Muscle of back (tissue), 11 donors: ENCODE data around the gene C15orf40. TPM values are rescaled to one million over a fixed set of nuclear protein-coding genes. Genes with fewer than 3 reads are reported as not detected.

Experiments
- DNase-seq, 3 donors: peaks; one replicate each; pipeline versions ENCODE4 v3.0.0 to v3.0.0-alpha.2; 2013
- polyA plus RNA-seq, 10 donors: library from polyadenylated mRNA; unstranded; fragments of 120-200 nt; gene quantifications; one replicate each; pipeline ENCODE4 v1.2.1, GENCODE V29; 2013; ENCODE audit not compliant: insufficient read length in 10 of 10

The C15orf40 gene
- polyA plus RNA-seq, 10 donors: 12.1 to 19.0 (median 16.0) TPM

DNA sequence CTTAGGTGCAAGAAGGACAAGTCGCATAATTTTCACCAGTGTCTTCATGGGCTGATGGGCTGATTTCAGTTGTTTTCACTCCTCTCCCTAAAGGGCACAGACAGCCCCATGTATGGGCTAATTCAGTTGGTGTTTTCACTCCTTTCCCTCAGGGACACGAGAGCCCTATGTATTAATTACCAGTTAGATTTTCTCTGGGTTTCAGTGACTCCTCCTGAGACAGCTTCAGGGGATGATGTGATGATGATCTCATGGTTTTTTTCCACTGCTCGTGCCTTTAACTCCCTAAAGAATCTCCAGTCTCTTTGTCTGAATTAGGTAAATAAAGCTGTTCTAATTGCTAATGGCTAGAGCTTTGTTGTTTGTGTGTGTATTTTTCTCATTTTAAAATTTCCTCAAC, 15.5 kb downstream of the C15orf40 start:
- no peak for DNase-seq

DNA sequence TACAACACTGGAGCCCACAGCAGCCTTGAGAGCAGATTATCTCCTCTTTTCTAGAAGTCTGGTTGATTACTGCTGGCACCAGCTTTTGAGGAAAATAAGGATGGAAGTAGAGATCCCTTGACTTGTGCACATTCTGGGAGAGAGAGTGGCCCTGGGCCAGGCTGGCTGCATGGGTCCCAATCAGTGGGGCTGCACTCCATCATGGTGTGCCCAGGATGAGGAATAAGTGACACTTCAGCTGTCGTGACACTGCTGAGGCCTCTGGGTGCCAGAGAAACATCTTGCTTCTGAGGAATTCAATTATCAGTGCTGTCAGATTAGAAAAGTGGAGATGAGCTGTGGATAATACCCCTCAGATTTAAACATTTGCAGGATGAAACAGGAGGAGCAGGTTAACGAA, 16.4 kb downstream of the C15orf40 start:
- no peak for DNase-seq

DNA sequence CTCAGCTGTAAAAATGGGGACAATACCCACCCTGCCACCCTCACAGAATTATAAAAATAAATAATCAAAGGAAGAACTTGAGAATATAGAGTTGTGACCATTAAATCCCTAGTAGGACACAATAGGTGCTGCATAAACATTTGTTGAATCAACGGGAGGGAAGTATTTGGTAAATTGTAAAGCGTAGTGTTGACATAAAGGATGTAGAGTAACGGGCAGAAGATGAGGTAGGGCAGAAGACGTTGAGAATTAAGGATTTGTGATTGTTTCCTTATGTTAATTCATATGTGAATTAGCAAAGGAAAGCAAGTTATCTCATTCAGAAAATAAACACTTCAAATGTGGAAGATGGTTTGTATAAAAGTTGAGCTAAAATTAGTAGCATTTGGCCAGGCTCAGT, 18.3 kb downstream of the C15orf40 start:
- no peak for DNase-seq

DNA sequence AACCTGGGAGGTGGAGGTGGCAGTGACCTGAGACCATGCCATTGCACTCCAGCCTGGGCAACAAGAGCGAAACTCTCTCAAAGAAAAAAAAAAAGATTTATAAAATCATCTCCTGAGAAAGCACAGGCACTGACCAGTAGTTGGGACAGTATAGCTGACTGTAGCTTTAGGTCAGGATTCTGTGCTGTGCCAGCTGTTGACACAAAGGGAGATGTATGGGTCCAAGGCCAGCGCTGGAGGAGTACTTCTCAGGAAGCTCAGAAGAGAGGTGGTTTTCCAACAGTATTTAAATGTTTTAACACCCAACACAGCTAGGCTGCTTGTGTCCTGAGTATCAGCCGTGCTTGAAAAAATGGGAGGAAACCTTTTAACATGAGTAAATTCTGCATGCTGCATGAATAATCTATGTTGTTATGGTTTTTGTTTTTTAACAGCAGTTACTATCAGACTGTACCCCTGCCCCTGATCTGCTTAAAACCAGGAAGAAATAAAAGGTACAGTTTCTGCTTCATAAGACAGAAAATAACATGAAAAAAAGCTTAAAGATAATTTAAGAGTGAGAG, 18.9 kb downstream of the C15orf40 start:
- DNase-seq: no peak

DNA sequence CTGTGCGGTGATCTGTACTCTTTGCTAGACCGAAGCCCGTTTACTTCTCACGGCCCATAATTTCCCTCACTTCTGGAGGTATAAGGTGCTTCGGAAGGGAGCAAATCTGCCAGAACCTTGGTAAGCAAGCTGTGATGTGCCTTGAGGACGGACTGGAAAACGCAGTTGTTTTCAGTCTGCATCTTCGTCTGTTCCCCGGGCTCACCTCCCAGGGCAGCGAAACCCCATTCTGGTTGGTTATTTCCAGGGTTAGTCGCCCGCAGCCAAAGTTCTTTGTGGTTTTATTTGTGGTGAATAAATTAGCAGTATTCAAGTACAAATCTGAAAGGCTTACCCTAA, 25.0 kb downstream of the C15orf40 start:
- DNase-seq: no peak

DNA sequence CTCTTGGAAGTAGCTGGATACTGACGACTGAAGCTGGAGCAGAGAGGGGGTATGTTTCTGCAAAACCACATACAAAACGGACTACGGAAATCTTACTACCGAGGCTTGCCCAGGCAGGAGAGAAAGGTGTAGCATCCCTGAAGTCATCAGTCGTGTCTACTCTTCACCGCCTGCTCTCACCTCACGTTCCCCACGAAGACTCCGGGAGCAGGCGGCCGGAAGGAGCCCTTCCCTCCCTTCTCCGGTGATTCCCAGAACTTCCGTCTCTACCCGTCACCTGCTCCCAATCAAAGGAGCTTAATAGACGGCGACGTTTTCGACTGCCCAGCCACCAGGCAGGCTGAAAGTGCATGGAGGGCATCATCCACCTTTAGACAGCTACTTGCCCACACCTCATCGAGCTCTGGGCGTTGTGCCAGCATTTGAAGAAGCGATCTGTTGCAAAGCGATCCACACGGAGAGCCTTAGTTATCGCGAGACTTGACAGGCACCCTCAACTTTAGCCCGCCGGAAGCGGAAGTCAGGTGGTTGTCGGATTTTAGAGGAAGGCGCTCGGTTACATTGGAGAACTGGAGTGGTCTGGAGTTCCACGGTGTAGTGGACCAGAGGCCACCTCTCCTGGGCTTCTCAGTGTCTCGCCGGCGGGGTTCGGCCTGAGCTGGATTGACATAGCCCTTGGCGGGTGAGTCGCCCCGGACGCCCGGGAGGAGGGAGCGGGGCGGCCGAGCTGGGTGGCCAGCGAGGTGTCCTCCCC, 25.6 kb downstream of the C15orf40 start, which contains the start of gene RAMAC:
Gene RAMAC (plus strand): TSS at position 523 of the 754 bp plus-strand sequence. CDS start 2,809 bp downstream, outside the sequence.
- peak; percentile 96 to 98 (median 96) for DNase-seq

DNA sequence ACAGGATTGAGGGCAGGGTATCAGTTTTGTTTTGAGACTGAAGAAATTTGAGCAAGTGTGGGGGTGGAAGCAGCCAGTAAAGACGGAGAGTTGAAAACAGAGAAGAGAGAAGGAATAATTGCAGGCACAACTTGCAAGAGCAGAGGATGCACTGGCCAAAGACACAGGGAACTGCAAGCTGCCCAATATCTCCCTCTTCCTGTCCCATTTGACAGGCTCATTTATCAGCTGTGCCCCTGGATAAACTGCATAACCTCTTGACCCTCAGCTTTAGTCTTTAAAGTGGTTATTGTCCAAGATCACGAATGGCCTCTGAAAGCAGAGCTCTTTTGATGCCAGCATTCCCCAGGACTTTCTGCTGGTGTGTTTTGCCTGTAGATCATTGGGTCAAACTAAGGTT, 30.5 kb downstream of the C15orf40 start:
- DNase-seq: no peak

DNA sequence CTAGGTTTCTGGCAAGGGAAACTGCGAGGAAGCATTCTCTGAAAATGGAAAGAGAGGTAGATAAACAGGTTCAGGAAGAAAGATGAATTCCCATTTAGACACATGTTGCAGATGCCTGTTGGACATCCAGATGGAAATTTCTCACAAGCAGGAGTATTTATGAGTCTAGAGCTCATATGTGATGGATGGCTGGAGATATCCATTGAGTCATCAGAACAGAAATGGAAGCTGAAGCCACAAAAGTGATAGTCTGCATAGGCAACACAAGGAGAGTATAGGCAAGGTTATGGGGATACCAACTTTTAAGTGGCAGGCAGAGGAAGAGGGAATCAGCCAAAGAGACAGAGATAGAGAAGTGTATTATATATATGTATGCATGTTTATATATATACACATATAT, 31.7 kb downstream of the C15orf40 start:
- no peak for DNase-seq

DNA sequence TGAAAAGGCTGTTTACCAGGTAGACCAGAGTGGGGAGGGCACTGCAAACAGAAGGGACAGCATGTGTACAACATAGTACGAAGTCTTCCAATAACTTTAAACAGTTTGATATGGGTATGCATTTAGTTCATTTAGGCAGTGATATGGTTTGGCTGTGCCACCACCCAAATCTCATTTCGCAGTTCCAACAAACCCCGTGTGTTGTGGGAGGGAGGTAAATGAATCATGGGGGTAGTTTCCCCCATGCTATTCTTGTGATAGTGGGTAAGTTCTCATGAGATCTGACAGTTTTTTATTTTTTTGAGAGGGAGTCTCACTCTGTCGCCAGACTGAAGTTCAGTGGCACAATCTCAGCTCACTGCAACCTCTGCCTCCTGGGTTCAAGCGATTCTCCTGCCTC, 33.0 kb downstream of the C15orf40 start:
- DNase-seq: no peak

DNA sequence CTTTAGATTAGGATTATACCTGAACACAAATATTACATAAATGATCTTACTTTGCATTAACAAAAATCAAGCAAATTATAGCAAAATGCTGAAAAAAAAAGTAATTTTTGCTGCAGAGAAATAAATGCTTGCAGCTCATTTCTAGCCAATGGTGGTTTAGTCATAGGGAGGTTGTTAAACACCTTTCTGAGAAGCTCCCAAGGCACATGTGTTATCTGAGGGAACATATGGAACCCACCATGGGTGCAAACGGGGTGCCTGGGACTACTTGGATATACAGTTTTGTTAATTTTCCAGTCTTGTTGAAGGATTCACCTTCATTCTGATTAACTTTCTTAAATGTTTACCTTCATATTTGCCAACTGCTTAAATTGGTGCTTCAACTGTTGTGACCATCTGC, 34.4 kb downstream of the C15orf40 start:
- DNase-seq: no peak

DNA sequence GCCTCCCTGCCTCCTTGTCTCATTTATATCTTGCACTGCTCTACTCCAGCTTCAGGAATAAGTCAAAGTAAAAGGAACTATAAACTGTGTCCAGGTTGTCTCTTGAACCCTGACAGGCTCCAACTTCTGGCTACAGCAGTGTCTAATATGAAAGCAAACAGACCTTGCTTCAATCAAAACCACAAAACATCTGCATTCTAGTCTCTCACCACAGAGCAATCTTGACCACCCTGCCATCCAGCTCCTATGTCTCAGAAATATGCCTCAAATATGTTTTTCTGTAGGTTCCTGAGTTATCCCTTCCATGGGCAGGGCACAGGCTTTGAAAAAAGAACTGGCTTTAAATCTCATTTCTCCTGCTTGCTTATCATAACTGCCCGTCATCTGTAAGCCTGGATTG, 38.4 kb downstream of the C15orf40 start:
- DNase-seq: no peak

DNA sequence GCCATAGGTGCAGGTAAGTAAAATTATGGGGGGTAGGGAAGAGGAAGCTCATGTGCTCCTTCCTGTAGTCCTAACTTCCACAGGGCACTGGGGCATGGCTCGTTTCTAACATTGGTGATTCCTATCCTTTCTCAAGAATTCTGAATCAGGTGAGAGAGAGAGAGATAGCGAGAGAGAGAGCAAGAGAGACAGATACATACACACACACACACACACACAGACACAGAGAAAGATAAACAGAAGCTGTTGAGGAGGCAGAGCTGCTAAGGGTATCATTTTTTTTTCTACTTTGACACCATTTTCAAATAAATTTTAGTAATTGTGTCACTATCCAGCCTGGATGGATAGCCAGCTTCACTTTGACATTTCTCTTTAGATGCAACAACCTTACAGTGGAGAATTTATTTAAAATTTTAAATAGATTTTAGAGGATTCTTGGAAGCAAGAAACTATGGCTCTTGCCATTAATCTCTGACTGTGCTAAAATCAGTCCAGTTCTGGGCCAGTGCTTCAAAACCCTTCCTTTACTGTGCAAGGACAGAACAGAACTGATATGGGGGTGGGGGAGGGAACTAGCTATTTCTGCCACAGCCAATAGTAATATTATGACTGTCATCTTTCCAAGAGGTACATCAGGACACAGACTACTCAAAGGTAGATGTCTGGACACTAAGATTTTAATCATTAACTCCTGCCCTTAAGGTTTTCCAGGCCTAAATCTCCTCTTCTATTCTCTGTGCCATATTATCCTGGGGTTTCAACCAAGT, 40.0 kb downstream of the C15orf40 start:
- no peak for DNase-seq

DNA sequence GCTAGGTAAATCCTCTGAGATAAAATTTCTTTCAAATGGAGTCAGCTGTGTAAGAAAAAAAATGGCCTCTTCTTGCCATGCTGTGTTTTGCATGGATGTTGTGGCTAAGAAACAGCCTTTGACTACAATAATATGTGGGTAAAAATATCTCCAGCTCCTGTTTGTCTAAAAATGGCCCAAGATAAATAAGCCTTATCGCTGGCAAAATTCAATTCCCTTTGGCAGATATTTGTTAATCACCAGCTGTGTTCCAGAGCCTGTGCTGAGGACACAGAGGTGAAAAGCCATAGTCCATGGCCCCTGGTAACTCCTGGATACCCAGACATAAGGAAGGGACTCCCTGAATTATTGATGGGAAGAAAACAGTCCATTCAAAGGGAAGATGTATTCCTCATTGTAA, 40.7 kb downstream of the C15orf40 start:
- no peak for DNase-seq

DNA sequence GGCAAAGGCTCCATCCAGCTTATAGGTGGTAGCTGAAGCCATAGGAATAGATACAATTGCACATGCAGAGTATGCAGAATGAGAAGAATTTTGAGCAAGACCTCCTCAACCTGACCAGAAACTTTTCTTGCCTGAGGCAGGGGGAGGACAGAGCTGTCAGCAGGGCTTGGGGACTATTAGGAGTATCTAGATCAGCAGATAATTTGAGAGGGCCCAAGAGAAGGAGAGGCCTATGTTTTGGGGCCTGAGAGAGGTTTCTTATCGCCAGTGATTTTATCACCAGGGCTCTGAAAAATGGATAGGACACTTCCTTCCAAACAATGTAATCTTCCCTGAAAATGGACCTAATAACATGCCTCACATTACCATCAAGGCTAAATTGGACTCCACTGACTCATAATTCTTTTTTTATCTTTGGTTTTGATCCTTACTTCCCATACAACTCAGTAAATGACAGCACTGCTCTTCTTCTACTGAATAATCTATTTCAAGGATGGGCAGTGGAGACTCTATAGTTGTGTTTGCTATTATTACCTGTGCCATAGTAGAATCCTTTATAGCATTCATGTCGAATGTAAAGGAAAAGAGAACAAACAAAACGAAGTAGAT, 41.3 kb downstream of the C15orf40 start:
- no peak for DNase-seq

DNA sequence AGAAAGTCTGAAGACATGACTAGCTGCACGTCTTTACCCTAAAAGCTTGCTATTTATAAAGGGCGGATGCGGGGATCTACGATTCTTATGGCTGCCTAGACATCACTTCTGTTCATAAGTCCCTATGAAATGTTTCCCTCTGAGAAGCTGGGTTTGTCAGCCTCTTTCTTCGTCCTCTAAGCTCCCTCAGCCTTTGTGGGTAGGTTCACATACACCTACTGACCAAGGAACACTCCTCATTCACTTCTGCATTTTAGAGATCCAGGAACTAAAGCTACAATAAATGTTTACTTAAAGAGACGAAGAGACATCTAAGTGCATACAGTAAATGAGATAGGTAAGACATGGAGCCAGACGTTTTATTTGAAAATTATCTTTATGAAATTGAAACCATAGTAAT, 42.1 kb downstream of the C15orf40 start:
- no peak for DNase-seq

DNA sequence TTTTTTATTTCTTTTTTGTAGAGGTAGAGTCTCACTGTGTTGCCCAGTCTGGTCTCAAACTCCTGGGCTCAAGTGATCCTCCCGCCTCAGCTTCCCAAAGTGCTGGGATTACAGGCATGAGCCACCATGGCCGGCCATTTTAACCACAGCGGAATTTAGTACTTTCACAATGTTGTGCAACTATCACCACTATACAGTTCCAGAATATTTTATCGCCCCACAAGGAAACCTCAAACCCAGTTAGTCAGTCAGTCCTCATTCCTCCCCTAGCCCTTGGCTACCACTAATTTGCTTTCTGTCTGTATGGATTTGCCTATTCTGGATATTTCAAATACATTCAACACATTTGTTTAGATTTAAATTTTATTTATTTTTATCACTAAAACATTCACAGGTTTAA, 43.4 kb downstream of the C15orf40 start:
- DNase-seq: peak in 1 of 3 donors; percentile 22

DNA sequence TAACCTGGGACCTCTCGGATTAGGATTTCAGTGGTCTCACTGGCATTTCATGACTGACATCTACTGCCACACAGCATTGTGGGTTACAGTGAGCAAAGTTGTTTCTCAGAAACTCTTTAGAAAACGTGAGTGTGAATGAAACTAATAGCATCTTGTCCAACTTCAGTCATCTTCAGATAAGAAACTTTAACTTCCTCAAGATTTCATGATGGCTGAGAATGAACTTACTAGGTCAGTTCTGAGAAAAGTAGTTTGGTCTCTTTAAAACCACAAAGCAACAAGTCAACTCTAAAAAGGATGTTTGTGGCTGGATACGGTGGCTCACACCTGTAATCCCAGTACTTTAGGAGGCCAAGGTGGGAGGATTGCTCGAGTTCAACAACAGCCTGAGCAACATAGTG, 44.8 kb downstream of the C15orf40 start:
- no peak for DNase-seq

DNA sequence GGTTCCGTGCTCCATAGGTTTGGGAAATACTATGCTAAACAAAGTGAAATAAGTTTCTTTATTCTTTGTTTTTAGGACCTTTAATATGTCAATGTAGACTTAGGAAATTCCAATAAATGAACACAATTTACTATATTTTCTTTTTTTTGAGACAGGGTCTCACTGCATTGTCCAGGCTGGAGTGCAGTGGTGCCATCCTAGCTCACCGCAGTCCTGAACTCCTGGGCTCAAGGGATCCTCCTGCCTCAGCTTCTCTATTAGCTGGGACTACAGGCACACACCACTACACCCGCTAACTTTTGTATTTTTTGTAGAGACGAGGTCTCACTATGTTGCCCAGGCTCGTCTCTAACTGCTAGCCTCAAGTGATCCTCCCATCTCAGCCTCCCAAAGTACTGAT, 46.5 kb downstream of the C15orf40 start:
- no peak for DNase-seq

DNA sequence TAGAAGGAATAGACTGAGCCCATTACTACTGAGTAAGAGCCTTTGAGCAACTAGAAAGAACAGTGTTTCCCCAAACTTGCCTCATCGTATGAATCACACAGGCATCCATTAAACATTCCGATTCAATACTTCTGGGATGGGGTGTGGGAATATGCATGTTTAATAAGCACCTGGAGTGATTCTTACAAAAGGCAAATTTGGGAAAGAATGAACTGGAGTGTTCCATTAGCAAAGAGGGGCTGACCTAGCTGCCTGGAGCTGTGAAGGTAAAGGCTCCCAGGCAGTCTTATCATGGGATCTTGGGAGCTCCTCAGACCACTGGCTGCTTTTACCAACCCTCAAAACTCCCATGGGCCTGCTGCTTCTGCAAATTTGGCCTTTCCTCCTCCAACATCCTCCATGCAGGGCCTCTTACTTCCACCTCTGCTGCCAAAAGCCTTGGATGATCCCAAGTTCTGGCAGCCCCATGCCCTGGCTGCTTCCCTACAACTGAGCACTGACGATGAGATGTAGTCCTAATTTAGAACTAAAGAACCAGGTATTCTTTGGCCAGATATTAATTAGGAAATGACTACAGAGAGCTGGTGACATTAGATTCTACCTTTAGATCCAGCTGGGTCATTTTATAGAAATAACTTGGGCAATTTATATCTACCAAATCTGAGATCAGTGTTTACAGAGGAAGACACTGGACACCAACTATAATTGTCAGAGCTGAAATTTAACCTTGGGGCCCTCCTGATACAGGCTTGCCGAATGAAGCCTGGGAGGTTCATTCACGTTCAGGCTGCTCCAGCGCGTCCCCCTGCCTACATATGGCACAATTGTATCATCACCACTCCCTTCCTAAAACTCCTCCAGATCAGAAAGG, 47.7 kb downstream of the C15orf40 start:
- DNase-seq: peak in 1 of 3 donors; percentile 31

DNA sequence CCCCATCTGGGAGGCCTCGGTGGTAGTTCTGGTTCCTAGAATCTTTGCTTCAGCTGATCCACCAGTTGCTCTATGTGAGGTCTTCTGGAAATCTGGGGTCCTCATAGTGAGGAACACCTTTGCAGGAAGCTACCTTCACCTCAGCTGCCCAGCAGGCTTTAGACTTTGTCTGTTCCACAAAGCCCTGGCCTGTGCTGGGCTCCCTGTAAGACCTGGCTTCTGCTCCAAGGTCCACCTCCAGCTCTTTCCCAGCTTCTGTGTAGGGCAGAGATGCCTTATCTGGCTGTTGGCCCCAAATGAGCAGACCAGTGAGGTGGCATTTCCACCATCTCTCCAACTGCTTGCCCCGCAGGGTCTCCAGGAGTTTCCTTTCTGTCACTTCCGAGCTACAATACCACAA, 50.7 kb downstream of the C15orf40 start:
- DNase-seq: no peak

DNA sequence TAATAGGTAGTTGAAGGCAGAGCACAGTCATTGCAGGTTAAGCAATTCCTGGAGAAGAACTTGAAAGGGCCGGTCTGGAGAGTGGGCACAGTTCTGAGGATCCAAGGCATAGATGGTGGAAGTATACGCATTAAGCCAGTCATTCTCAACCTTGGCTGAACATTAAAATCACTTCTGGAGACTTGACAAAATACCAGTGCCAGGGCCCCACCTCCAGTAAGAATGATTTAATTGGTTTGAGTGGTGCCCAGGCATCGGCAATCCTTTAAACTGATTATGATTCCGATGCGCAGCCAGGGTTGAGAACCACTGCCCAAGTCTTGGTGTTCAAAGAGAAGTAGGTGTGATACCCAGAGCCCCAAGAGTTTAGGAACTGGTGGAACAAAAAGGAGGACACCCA, 52.0 kb downstream of the C15orf40 start:
- DNase-seq: no peak

DNA sequence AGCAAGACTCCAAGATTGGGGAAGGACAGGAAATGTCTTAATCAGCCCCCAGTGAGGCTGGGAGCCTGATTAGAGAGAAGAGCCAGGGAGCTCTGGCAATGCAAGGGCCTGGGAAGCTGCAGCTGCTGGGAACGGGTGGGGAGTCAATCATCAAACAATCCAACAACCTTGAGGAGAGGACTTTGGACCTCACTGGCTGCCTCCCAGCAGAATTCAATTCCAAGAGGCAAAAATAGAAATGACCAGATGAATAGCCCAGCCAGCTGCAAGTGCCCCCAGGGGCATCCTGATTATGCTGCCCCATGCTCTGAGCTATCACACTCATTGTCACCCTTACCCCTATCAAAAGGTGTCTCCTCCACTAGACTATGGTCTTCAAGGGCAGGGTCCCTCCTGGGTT, 52.8 kb downstream of the C15orf40 start:
- DNase-seq: no peak
